GM12892 (cell line): Measurements from ENCODE around the gene LHX2.

Experiments used
- POLR2A ChIP-seq: IDR thresholded peaks from 2 replicates; pipeline ENCODE4 v1.6.1; 2011; ENCODE audit warnings: low read depth, low read length, control low read depth
- POLR2AphosphoS5 ChIP-seq: IDR thresholded peaks from 2 replicates; pipeline ENCODE4 v1.6.1; 2011; ENCODE audit warnings: low read depth, low read length, control low read depth

DNA sequence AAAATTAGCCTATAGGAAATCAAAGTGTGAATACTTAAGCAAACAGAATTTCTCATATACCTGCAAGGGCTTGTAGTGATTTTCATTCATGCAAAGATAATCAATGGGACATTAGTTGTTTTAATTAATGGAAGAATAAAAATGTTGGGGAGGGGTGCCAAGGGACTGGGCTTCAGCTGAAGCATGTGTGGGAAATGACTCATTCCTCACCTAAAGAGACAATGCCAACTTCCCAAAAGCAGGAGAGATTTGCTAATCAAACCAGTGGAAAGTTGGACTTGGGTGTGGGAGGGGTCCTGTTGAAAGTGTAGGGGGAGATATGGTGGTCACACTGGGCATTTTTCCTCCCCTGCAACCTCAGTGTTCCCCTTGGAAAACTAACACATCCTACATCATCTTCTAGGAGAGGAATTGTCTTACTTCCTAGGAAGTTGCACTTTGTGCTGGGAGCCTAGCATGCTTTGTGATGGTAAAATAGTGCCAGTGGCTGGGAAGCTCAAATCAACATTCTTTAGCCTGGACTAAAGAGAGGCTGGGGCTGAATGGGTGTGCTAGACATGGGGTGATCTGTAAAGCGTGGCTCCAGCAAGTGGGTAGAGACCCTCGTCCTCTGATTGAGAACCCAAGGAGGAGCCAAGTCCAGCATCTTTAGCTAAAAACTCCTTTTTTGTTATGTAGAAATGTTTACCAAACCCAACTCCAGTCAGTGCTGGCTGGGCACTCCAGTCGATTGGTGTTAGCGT lies 6.4 kb upstream of the LHX2 start:
- TF ChIP-seq POLR2AphosphoS5, result no peak
- no peak for TF ChIP-seq POLR2A
